HFF-Myc (cell line): Measurements from ENCODE around the gene OR51D1.

Experiments
- DNase-seq: peaks from one replicate; pipeline ENCODE4 v3.0.0-alpha.2; 2011; ENCODE audit warnings: low read depth; ENCODE audit errors: extremely low read depth
- H3K4me3 ChIP-seq: replicated peaks from 2 replicates; pipeline ENCODE4 v1.5.1; 2011; ENCODE audit warnings: low read depth, mild to moderate bottlenecking, control low read depth, low read length
- CTCF ChIP-seq: IDR thresholded peaks from 2 replicates; pipeline ENCODE4 v1.5.1; 2012; ENCODE audit warnings: mild to moderate bottlenecking, low read depth, low read length, control low read depth; ENCODE audit errors: missing control alignments

OR51D1 gene

GRCh38 chr11:4607781-4608666 is 29.3 kb upstream of the OR51D1 start, which contains the start of gene TRIM68:
Gene TRIM68 (minus strand): TSS chr11:4608231. CDS start chr11:4605504, 2,727 bp downstream.
- peak within 1 kb of the TSS; percentile 61 for H3K4me3 ChIP-seq
- no peak for TF ChIP-seq CTCF
- peak; percentile 79 for DNase-seq

- no peak overlapping the region for H3K4me3 ChIP-seq
- no peak for TF ChIP-seq CTCF
- DNase-seq = no peak
Observed at GRCh38 chr11:4610258-4610935, 26.9 kb upstream of the OR51D1 start.

GRCh38 chr11:4611986-4612385 is 25.3 kb upstream of the OR51D1 start:
- DNase-seq = no peak
- H3K4me3 ChIP-seq = no peak overlapping the region
- no peak for TF ChIP-seq CTCF

- H3K4me3 ChIP-seq = no peak overlapping the region
- no peak for TF ChIP-seq CTCF
- DNase-seq = no peak
Observed at GRCh38 chr11:4615856-4616444, 21.3 kb upstream of the OR51D1 start.

- H3K4me3 ChIP-seq = no peak overlapping the region
- no peak for TF ChIP-seq CTCF
- DNase-seq = no peak
Observed at GRCh38 chr11:4619514-4619913, 17.8 kb upstream of the OR51D1 start.

GRCh38 chr11:4626207-4627099 is 10.8 kb upstream of the OR51D1 start:
- DNase-seq = peak; percentile 70
- TF ChIP-seq CTCF = peak; percentile 58
- no peak overlapping the region for H3K4me3 ChIP-seq
